GM12864 (cell line): Measurements from ENCODE around the gene NRAP.

ENCODE experiments used
- DNase-seq: peaks from one replicate; pipeline ENCODE4 v3.0.0-alpha.2; 2011; ENCODE audit warnings: low read depth
- H3K4me3 ChIP-seq: 2 replicates; pipeline ENCODE4 v1.5.1; 2011; ENCODE audit warnings: mild to moderate bottlenecking, low read depth, low read length, control low read depth
- TF ChIP-seq, protein P1 (sequence below): IDR thresholded peaks from 2 replicates; pipeline ENCODE4 v1.5.1; 2011; ENCODE audit warnings: low read depth, mild to moderate bottlenecking, moderate library complexity, low read length, control low read depth, inconsistent platforms; ENCODE audit errors: missing control alignments

The NRAP gene

DNA sequence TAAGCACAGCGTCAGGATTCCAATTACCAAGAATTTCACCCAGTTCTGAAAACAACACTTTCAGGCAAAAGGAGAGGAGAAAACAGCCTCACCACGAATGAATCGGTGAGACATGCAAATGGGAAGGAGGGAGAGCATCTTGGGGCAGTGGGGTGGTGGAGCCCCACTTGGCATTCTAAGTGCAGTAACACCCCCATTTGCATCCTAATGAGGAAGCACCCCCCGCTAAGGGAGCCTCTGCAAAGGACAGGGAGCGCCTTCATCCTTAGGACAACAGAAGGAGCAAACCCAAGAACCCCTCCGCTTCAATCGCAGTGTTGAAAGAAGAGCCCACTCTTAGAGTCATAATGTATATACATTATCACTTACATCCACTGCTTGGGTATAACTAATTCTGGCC lies 46.8 kb downstream of the NRAP start:
- no peak for DNase-seq
- TF ChIP-seq, protein P1, sequence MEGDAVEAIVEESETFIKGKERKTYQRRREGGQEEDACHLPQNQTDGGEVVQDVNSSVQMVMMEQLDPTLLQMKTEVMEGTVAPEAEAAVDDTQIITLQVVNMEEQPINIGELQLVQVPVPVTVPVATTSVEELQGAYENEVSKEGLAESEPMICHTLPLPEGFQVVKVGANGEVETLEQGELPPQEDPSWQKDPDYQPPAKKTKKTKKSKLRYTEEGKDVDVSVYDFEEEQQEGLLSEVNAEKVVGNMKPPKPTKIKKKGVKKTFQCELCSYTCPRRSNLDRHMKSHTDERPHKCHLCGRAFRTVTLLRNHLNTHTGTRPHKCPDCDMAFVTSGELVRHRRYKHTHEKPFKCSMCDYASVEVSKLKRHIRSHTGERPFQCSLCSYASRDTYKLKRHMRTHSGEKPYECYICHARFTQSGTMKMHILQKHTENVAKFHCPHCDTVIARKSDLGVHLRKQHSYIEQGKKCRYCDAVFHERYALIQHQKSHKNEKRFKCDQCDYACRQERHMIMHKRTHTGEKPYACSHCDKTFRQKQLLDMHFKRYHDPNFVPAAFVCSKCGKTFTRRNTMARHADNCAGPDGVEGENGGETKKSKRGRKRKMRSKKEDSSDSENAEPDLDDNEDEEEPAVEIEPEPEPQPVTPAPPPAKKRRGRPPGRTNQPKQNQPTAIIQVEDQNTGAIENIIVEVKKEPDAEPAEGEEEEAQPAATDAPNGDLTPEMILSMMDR, result no peak
- no peak overlapping the region for H3K4me3 ChIP-seq

DNA sequence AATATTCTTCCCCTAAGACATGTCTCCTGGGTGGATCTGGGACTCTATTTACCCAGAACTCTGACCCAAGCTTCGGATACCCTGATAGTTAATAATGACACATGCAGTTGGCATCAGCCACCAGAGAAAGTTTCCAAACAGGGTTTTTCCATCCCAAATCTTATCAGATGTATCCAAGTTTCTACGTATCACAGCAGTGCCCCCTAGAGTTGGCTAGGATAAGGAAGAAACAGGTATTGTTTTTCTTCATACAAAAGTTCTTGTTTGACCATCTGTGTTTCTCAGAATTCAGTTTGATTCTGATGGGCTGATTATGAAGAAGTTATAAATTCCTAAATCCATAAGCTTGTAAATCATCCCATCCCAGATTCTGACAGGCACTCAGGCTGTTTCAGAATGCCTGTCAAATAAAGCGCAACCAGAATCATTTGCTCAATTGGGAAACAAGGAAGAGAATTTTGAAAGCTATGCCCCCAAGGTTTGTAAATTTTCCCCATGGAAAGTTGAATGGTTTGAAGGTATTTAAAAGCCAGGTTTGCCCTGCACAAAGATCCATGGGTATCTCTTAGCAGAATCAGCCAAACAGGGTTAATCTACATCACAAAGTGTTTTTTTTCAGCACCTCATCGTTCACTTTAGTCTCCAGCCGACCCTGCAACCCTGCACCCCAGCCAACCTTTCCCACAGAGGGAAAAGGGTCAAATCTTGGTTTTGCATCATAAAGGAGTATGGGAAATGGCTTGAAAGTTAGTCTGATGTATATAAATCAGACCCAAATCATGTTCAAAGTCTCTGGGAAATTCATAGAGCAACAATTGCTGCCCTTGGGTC lies 47.4 kb downstream of the NRAP start:
- no peak for DNase-seq
- H3K4me3 ChIP-seq, result no peak overlapping the region
- TF ChIP-seq, protein P1, result peak; percentile 43

DNA sequence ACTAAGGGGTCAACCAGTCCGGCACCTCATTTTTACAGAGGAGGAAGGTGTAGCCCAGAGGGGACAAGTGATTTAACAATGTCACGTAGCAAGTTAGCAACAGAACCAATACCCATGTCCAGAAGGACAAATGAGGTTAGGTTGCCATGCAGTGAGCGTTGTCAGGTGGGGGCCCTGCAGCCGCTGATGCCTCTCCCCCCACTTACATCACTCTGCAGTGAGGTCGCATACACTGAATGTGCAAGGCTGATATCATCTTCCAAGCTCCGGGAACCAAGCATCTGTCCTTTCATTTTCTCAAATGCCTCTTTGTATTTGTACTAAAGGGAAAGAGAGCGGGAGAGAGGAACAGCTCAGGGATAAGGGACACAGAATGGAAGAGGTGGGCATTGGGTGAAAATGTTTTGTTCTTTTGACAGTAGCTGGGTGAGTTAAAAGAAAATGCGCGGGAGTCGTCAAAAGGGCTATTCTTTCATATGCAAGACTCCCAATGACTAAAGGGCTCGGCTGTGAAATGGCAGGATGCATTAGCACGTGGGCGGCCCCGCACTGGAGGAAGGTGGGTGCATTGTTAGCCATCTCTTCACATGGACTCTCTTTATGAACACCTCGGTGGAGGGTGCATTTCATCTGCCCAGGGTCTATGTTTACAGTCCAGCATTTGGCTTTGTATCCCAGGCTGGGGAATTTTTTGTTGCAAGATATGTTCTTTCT lies 49.7 kb downstream of the NRAP start:
- no peak overlapping the region for H3K4me3 ChIP-seq
- DNase-seq, result no peak
- TF ChIP-seq, protein P1, result no peak

DNA sequence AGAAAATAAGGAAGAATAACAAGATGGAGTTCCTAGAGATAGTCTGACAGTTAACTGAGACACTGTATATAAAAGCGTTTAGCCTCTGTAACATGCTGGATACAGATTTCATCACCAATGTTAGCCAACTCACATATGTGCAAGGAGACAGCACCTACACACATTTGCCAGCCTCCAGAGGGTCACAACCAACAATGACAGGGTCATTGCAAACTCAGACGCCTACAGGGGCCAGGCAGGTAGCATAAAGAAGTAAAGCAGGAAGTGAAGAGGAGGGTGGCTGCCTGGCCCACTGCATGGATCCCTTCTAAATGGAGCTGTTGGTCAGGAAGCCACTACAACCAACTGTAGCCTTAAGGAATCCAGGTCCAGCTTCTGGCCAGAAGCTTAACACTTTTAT lies 50.4 kb downstream of the NRAP start:
- TF ChIP-seq, protein P1, result no peak
- no peak for DNase-seq
- H3K4me3 ChIP-seq, result no peak overlapping the region

DNA sequence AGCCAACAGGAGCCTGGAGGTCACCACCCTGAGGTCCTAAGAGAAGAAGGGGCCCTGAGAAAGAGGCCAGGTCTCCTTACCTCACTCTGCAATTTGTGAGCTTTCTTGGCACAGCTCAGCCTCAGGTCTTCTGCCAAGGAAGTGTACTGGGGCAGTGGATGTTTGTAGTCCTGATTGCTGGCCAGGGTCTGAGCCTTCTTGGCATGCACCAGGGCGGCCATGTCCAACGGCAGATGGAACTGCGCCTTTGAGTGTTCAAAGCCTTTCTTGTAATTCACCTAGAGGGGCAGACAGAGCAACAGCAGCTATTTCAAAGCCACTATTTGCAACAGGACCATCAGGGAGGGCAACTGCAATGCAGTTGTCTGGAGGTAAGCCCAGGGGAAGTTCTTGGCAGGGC lies 51.7 kb downstream of the NRAP start:
- no peak overlapping the region for H3K4me3 ChIP-seq
- TF ChIP-seq, protein P1, result no peak
- no peak for DNase-seq

DNA sequence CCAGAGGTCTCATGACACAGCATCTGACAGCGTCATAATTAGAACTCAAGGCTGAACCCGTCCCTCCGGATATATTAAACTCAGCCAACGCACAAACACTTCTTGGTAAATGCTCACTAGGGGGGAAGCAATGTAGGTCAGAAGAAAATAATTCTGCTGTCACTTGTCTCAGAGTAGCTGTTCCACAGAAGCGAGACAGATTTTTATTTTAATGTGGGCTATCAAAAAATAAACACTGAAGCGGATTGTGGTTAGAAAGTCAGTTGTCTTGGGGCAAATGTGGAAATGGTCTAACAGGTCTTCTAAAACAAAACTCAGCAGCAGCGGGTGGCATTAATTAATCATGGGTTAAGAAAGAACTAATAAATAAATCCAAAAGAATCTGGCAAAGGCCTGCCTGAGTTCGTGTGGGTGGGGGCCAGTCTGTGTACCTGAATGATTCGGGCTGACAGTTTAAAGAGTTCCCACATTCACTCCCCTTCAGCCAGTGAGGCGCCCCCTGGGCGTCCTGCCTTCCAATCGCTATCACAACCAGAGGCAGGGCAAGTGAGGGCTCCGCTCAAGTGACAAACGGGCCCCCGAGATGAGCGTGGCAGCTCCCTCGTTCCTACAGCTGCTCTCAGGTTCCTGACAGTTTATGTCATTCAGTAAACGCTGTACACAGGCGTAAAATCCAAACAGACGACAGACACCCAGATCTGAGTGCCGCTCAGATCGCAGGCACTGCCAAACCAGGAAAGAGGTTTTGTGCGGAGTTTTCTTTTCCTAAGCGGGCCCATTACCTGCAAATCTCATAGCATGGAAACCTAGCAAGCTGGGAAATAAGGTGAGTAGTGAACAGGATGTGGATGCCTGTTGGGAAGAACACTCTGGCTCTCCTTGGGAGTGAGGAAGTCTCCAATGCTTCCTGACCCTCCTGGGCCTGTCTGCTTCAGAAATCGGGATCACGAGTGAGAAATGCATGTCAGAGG lies 52.9 kb downstream of the NRAP start:
- TF ChIP-seq, protein P1, result no peak
- no peak overlapping the region for H3K4me3 ChIP-seq
- DNase-seq, result no peak
